ENCODE results near the gene ESF1. TPM values are rescaled to one million over a fixed set of nuclear protein-coding genes. Genes with fewer than 3 reads are reported as not detected.

Gene ESF1
- total RNA-seq, 2 donors from 2014 or later = 9.9 to 11.0 TPM

- no peak for TF ChIP-seq CTCF (IDR thresholded peaks at IDR 0.05)
- DNase-seq = no peak
- H3K36me3 ChIP-seq = no peaks in the 10 kb centered on the region
Observed at GRCh38 chr20:13753436-13754036, 31.2 kb downstream of the ESF1 start.

DNA sequence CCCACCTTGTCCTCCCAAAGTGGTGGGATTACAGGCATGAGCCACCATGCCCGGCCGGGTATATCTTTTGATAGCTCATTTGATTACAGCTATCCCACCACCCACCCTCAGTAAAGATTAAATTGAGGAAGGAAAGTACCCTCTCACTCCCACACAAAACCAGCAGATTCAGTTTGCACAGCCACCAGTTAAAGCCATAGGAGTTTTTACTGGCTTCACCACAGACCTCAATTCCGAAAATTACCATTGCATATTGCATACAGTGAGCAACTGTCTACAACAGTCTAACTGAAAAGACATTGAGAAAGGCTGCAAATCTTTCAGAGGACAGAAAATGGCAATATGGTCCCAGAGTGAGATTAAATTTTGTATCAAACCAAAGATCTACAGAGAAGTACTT is 34.9 kb downstream of the ESF1 start:
- DNase-seq = no peak
- no peak overlapping the region for H3K9ac ChIP-seq (ENCODE audit: low read depth in 2 of 2, low read length in 2 of 2)
- H3K27me3 ChIP-seq = no peaks in the 10 kb centered on the region
- H3K9me3 ChIP-seq = no peaks in the 10 kb centered on the region
- no peaks in the 10 kb centered on the region for H3K36me3 ChIP-seq
- H3K4me1 ChIP-seq = no peaks in the 10 kb centered on the region
- no peak for TF ChIP-seq CTCF (IDR thresholded peaks at IDR 0.05)
- H3K27ac ChIP-seq = no peak overlapping the region
- intact Hi-C loops (cut with DNase I) = loop anchor here (10.0 kb wide), 1 partner anchor 635 kb away; no protein-coding TSS in a partner anchor
- H3K4me3 ChIP-seq = no peak overlapping the region

More at GRCh38 chr20:13753436-13754036, 31.2 kb downstream of the ESF1 start:
- intact Hi-C loops (cut with DNase I) = loop anchor here (10.0 kb wide), 1 partner anchor 639 kb away; no protein-coding TSS in a partner anchor
- Histone ChIP-seq H3K9me3 (no peaks in the 10 kb centered on the region), H3K4me1 (no peaks in the 10 kb centered on the region), H3K27me3 (no peaks in the 10 kb centered on the region), H3K27ac (no peak overlapping the region), H3K4me3 (no peak overlapping the region), H3K9ac (ENCODE audit: low read depth in 2 of 2, low read length in 2 of 2) (no peak overlapping the region)

GRCh38 chr20:13745784-13746183 is 38.9 kb downstream of the ESF1 start:
- H3K27me3 ChIP-seq = no peaks in the 10 kb centered on the region
- no peak for TF ChIP-seq CTCF (IDR thresholded peaks at IDR 0.05)

DNA sequence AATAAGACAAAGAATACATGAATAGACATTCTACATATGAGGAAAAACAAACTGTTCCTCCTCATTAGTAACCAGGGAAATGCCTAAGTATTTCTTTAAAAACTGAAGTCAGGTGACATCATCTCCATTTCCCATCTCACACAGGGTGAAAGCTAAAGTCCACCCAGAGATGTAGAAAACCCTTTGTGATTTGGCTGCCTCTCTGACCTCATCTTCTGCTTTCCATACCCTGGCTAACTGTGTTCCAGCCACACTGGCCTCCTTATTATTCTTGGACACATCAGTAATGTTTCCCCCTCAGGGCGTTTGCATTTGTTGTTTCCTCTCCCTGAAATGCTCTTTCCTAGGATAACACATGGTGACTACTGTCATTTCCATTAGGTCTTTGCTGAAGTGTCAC is 40.4 kb downstream of the ESF1 start:
- no peak for DNase-seq
- no peaks in the 10 kb centered on the region for H3K27me3 ChIP-seq
- no peaks in the 10 kb centered on the region for H3K4me1 ChIP-seq
- intact Hi-C loops (cut with DNase I) = no loop called here
- no peaks in the 10 kb centered on the region for H3K9me3 ChIP-seq
- H3K9ac ChIP-seq (ENCODE audit: low read depth in 2 of 2, low read length in 2 of 2) = no peak overlapping the region
- H3K4me3 ChIP-seq = no peak overlapping the region
- H3K36me3 ChIP-seq = no peaks in the 10 kb centered on the region
- no peak overlapping the region for H3K27ac ChIP-seq
- no peak for TF ChIP-seq CTCF (IDR thresholded peaks at IDR 0.05)

More at GRCh38 chr20:13745784-13746183, 38.9 kb downstream of the ESF1 start:
- H3K27ac ChIP-seq = no peak overlapping the region
- H3K36me3 ChIP-seq = no peaks in the 10 kb centered on the region
- intact Hi-C loops (cut with DNase I) = no loop called here
- H3K4me3 ChIP-seq = no peak overlapping the region
- no peaks in the 10 kb centered on the region for H3K9me3 ChIP-seq
- no peaks in the 10 kb centered on the region for H3K4me1 ChIP-seq
- no peak overlapping the region for H3K9ac ChIP-seq (ENCODE audit: low read depth in 2 of 2, low read length in 2 of 2)
- no peak for DNase-seq

DNA sequence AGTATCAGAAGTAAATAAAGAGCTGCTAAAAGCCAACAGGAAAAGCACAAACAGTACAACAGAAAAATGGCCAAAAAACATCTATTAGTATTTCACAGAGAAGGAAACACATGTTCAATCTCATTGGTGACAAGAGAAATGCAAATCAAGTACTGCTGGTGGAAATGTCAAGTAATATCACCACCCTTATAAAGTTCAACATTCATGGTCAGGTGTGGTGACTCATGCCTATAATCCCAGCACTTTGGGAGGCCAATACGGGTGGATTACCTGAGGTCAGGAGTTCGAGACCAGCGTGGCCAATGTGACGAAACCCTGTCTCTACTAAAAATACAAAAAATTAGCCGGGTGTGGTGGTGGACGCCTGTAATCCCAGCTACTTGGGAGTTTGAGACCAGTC is 42.8 kb downstream of the ESF1 start:
- no peak for TF ChIP-seq CTCF (IDR thresholded peaks at IDR 0.05)
- Histone ChIP-seq H3K27me3 (no peaks in the 10 kb centered on the region), H3K9me3 (no peaks in the 10 kb centered on the region), H3K4me3 (no peak overlapping the region), H3K9ac (ENCODE audit: low read depth in 2 of 2, low read length in 2 of 2) (no peak overlapping the region), H3K36me3 (no peaks in the 10 kb centered on the region), H3K27ac (no peak overlapping the region), H3K4me1 (no peaks in the 10 kb centered on the region)
- no peak for DNase-seq
- intact Hi-C loops (cut with DNase I) = no loop called here
